Vagina (tissue), 2 donors: ENCODE results near the gene MTUS2. TPM values are rescaled to one million over a fixed set of nuclear protein-coding genes. Genes with fewer than 3 reads are reported as not detected.

Experiments used
- DNase-seq, 2 donors: peaks; one replicate each; pipeline ENCODE4 v3.0.0-alpha.2; 2017; ENCODE audit errors: extremely low spot score in 2 of 2
- H3K27ac ChIP-seq: fragments of 200-600 bp; sonication (generic); one replicate; pipeline ENCODE4 v1.5.1; 2019
- H3K27me3 ChIP-seq: fragments of 200-600 bp; sonication (generic); one replicate; pipeline ENCODE4 v1.5.1; 2019
- H3K36me3 ChIP-seq, 2 donors: fragments of 200-600 bp; sonication (generic); one replicate each; pipeline ENCODE4 v1.5.1; 2017 to 2019
- H3K4me1 ChIP-seq: fragments of 200-600 bp; sonication (generic); one replicate; pipeline ENCODE4 v1.5.1; 2019
- H3K4me3 ChIP-seq, 2 donors: fragments of 200-600 bp; sonication (generic); 1 replicate in 1 of 2; 2 replicates in 1 of 2; pipeline ENCODE4 v1.5.1; 2016 to 2019
- H3K9me3 ChIP-seq: fragments of 200-600 bp; sonication (generic); one replicate; pipeline ENCODE4 v1.5.1; 2019
- CTCF ChIP-seq, 3 experiments: fragments of 450-650 bp in 2 of 3; fragments of 200-600 bp in 1 of 3; sonication (generic) in 1 of 3; IDR thresholded peaks; one replicate each; pipeline ENCODE4 v1.5.1; 2017 to 2019; ENCODE audit warnings: antibody characterized with exemption in 3 of 3, mild to moderate bottlenecking in 2 of 3, moderate library complexity in 2 of 3
- POLR2A ChIP-seq, 2 donors: fragments of 450-650 bp; IDR thresholded peaks; one replicate each; pipeline ENCODE4 v1.6.1; 2017; ENCODE audit warnings: antibody characterized with exemption in 2 of 2, mild to moderate bottlenecking in 2 of 2, moderate library complexity in 2 of 2
- POLR2AphosphoS5 ChIP-seq, 2 donors: sonication (generic); formaldehyde crosslinking; IDR thresholded peaks; one replicate each; pipeline ENCODE4 v1.9.0; 2017; ENCODE audit warnings: antibody characterized with exemption in 2 of 2, mild to moderate bottlenecking in 2 of 2, low read depth in 1 of 2; ENCODE audit not compliant: insufficient read depth in 1 of 2
- intact Hi-C: fragments of 100-400 bp; cut with DNase I; formaldehyde crosslinking; loops from one replicate; pipeline ENCODE4 v1.15.1; 2023
- total RNA-seq: library from RNA; depleted of rRNA; stranded (reverse); fragments of >200 nt; gene quantifications from one replicate; pipeline ENCODE4 v1.2.3, GENCODE V29; 2016

MTUS2 gene
- total RNA-seq, 1 donor from 2014 or later, result 0.74 TPM

DNA sequence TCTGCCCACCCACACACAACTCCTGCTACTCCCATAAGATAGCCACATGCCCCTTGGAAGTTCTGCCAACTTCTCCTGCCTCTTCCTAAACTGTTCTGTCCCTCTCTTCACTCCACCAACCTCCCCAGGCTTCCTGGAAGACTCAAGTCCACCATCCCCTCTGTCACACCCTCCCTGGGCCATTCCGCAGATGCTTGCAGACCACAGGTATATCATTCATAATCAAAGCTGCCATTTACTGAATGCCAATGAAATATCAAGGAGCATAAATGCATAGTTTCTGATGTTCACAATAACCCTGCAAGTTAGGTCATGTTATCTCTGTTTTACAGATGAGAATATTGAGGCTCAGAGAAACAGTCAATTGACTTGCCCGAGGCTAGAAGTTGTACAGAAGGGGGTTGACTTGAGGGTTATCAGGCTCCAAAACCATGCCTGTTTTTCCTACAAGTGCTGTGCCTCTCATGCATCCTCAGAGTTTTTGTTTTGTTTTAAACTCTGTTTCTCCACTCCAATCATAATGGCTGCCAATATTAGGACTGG lies 639.7 kb downstream of the MTUS2 start:
- intact Hi-C loops, result no loop called here
- no peaks in the 10 kb centered on the region for H3K4me1 ChIP-seq
- H3K4me3 ChIP-seq, result no peak overlapping the region
- no peak for DNase-seq
- no peak for TF ChIP-seq CTCF (IDR thresholded peaks at IDR 0.05)
- no peak for TF ChIP-seq POLR2AphosphoS5 (IDR thresholded peaks at IDR 0.05; ENCODE audit: insufficient read depth in 1 of 2, low read depth in 1 of 2)
- no peak for TF ChIP-seq POLR2A (IDR thresholded peaks at IDR 0.05)
- no peaks in the 10 kb centered on the region for H3K36me3 ChIP-seq
- H3K9me3 ChIP-seq, result no peaks in the 10 kb centered on the region
- H3K27me3 ChIP-seq, result no peaks in the 10 kb centered on the region
- no peak overlapping the region for H3K27ac ChIP-seq

DNA sequence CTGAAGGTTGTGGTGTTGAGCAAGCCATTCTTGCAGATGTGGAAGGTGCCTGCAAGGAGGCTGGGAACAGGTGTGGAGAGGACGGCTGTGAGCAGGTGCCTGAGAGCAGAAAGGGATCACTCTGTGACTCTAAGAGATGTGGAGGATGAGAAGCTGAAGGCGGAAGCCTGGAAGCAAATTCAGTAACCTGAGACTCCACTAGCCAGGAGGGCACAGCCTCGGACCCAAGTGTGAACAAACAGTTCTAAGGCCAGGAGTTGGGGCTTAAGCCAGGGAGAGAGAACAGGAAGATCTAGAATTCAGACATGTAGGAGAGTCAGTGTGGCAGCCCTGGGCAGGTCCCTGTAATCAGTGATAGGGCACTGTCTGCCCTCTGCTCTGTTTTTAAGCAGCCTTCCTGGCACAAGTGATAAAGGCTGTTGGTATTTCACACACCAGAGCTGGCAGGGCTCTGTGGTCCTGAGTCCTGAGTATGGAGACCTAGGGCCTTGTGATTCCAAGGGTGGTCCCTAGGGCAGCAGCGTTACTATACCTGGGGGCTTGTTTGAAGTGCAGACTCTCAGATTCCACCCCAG lies 644.1 kb downstream of the MTUS2 start:
- no peaks in the 10 kb centered on the region for H3K4me1 ChIP-seq
- intact Hi-C loops, result no loop called here
- H3K4me3 ChIP-seq, result no peak overlapping the region
- H3K9me3 ChIP-seq, result no peaks in the 10 kb centered on the region
- H3K36me3 ChIP-seq, result no peaks in the 10 kb centered on the region
- H3K27ac ChIP-seq, result no peak overlapping the region
- DNase-seq, result no peak
- no peaks in the 10 kb centered on the region for H3K27me3 ChIP-seq
- no peak for TF ChIP-seq CTCF (IDR thresholded peaks at IDR 0.05)
- no peak for TF ChIP-seq POLR2A (IDR thresholded peaks at IDR 0.05)
- TF ChIP-seq POLR2AphosphoS5 (IDR thresholded peaks at IDR 0.05; ENCODE audit: insufficient read depth in 1 of 2, low read depth in 1 of 2), result no peak

- H3K4me1 ChIP-seq, result no peaks in the 10 kb centered on the region
- no peak overlapping the region for H3K27ac ChIP-seq
- no peak overlapping the region for H3K4me3 ChIP-seq
- intact Hi-C loops, result no loop called here
- no peaks in the 10 kb centered on the region for H3K27me3 ChIP-seq
- no peak for TF ChIP-seq CTCF (IDR thresholded peaks at IDR 0.05)
- TF ChIP-seq POLR2A (IDR thresholded peaks at IDR 0.05), result no peak
- TF ChIP-seq POLR2AphosphoS5 (IDR thresholded peaks at IDR 0.05; ENCODE audit: insufficient read depth in 1 of 2, low read depth in 1 of 2), result no peak
- H3K36me3 ChIP-seq, result no peaks in the 10 kb centered on the region
- no peaks in the 10 kb centered on the region for H3K9me3 ChIP-seq
- no peak for DNase-seq
Observed at GRCh38 chr13:29465741-29466293, 645.7 kb downstream of the MTUS2 start.

DNA sequence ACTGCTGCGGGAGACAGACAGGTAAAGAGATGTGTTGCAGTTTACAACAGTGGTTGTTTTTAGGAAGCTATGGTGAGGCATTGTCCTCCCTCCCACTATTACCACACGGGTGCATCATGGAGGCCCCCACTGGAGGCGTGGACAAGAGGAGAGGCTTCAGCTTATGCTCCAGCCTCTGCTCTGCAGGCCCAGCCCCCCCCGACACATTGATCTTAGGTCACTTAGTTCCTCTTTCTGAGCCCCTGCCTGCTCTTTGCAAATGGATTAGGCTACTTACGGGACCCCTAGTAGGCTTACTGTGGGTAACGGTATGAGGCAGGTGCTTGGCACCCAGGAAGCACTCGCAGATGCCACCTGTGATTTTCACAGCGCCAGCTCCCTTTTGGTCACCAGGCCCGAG lies 651.4 kb downstream of the MTUS2 start:
- no peak for DNase-seq
- Histone ChIP-seq H3K36me3 (no peaks in the 10 kb centered on the region), H3K27me3 (no peaks in the 10 kb centered on the region), H3K4me1 (no peaks in the 10 kb centered on the region), H3K9me3 (no peaks in the 10 kb centered on the region), H3K4me3 (no peak overlapping the region), H3K27ac (no peak overlapping the region)
- intact Hi-C loops, result no loop called here
- TF ChIP-seq POLR2A (IDR thresholded peaks at IDR 0.05), result no peak
- TF ChIP-seq POLR2AphosphoS5 (IDR thresholded peaks at IDR 0.05; ENCODE audit: insufficient read depth in 1 of 2, low read depth in 1 of 2), result no peak
- TF ChIP-seq CTCF (IDR thresholded peaks at IDR 0.05), result no peak

DNA sequence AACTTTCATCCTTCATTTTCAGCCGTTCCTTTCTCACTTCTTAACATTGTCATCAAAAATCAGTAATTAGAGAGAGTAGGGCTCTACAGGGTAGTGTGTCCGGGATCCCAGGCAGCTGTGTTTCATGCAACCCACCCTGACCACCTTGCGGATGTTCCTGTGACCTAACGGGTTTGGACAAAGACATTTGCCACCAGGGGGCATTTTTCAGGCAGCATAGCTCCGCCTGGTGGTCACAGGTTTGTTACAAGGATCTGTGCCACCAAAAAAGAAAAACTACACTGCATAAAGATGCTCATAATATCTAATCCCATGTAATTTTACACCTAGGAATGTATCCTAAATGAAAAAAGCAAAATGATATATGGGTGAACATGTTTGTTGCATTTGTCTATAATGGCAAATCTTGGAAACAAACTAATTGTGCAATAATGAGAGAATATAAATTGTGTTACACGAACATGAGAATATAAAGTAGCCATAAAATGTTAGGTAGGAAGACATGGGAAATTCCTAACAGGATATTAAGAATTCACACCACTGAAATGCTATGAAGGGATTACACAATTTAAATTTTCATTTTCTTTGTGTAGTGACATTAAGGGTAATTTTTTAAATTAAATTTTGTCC lies 652.3 kb downstream of the MTUS2 start:
- no peaks in the 10 kb centered on the region for H3K27me3 ChIP-seq

More for the DNA sequence above, 652.3 kb downstream of the MTUS2 start:
- Histone ChIP-seq H3K36me3 (no peaks in the 10 kb centered on the region), H3K4me3 (no peak overlapping the region), H3K9me3 (no peaks in the 10 kb centered on the region), H3K4me1 (no peaks in the 10 kb centered on the region), H3K27ac (no peak overlapping the region)
- intact Hi-C loops, result no loop called here
- no peak for DNase-seq
- TF ChIP-seq CTCF (IDR thresholded peaks at IDR 0.05), result peak; percentile 25 to 29 (median 26)
- no peak for TF ChIP-seq POLR2AphosphoS5 (IDR thresholded peaks at IDR 0.05; ENCODE audit: insufficient read depth in 1 of 2, low read depth in 1 of 2)
